ENCODE measurements around the gene CDC5L.
"Not testable (repeated sequence)": the region's sequence is repeated elsewhere in the genome, so short reads cannot be mapped to it uniquely, and the experiment has no call there.

The CDC5L gene

GRCh38 chr6:44410363-44410762, 22.9 kb downstream of the CDC5L start:
- FAIRE-seq (no peak), DNase-seq (ENCODE audit: low spot score) (no peak)

- FAIRE-seq: no peak
These were observed 23.6 kb downstream of the CDC5L start for GRCh38 chr6:44411141-44411540.

DNA sequence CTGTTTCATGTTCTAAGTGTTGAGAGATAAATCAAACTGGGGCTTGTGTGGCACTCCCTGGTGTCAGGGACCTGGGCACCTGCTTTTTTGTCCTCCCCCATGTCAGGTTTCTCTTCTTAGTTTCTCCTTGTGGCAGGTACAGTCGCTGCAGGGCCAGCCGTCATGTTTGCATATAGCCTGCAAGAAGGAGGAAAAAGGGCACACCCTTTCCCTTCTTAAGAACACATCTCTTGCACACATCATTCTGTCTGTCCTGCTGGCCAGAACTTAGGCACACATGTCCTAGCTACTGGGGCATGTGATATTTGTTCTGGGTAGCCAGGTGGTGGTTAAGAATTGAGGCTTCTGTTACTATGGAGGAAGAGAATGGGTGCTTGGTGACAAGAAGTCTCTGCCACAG, 27.9 kb downstream of the CDC5L start:
- FAIRE-seq (no peak), DNase-seq (ENCODE audit: low spot score) (no peak)

More at GRCh38 chr6:44411141-44411540, 23.6 kb downstream of the CDC5L start:
- no peak for DNase-seq (ENCODE audit: low spot score)

GRCh38 chr6:44415873-44416502, 28.5 kb downstream of the CDC5L start:
- no peak for FAIRE-seq
- no peak for DNase-seq (ENCODE audit: low spot score)

GRCh38 chr6:44422531-44422930, 35.0 kb downstream of the CDC5L start:
- DNase-seq (ENCODE audit: low spot score): no peak
- no peak for FAIRE-seq

DNA sequence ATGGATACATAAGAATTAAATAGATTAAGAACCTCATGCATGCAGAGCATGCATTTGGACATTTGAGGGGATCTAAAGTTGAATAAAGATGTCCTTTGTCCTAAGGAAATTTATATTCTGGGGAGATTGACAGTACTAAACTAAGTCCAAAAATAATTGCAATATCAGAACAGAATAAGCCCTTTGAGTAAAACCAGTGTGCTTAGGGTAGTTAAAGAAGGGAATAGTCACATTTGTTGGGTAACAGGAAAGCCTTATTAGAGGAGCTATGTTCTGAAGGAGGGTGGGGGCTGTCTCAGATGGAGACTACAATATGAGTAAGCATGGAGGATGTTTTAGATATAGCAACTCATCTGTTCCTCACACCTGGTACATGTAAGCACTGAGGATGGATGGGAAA, 35.8 kb downstream of the CDC5L start:
- DNase-seq (ENCODE audit: low spot score) (no peak), FAIRE-seq (no peak)

DNA sequence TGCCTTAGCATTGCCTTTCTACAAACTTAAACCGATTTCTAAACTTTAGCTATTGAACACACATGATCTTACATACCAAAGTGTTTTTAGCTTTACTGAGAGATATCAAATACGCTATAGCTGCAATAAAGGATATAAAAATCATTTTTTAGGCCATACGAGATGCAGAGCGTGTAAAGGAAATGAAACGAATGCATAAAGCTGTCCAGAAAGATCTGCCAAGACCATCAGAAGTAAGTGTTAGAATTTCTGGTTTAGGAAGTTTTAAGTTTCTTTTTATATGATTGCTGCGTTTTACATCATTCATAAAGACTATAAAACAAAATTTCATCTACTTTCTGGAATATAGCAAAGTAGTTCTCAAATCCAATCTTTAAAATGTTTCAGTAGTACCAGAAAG, 38.4 kb downstream of the CDC5L start:
- no peak for DNase-seq (ENCODE audit: low spot score)
- FAIRE-seq: no peak

- FAIRE-seq: no peak
- DNase-seq (ENCODE audit: low spot score): no peak
These were observed 41.2 kb downstream of the CDC5L start for GRCh38 chr6:44428682-44429081.

GRCh38 chr6:44430326-44430725, 42.8 kb downstream of the CDC5L start:
- FAIRE-seq (no peak), DNase-seq (ENCODE audit: low spot score) (peak; percentile 14)

GRCh38 chr6:44431118-44431725, 43.7 kb downstream of the CDC5L start:
- no peak for FAIRE-seq
- peak; percentile 46 for DNase-seq (ENCODE audit: low spot score)

- DNase-seq (ENCODE audit: low spot score) (no peak), FAIRE-seq (no peak)
These were observed 44.7 kb downstream of the CDC5L start for GRCh38 chr6:44432227-44432626.

GRCh38 chr6:44432726-44433125, 45.2 kb downstream of the CDC5L start:
- FAIRE-seq: no peak
- DNase-seq (ENCODE audit: low spot score): no peak

- FAIRE-seq (no peak), DNase-seq (ENCODE audit: low spot score) (no peak)
These were observed 48.0 kb downstream of the CDC5L start for GRCh38 chr6:44435500-44435899.

DNA sequence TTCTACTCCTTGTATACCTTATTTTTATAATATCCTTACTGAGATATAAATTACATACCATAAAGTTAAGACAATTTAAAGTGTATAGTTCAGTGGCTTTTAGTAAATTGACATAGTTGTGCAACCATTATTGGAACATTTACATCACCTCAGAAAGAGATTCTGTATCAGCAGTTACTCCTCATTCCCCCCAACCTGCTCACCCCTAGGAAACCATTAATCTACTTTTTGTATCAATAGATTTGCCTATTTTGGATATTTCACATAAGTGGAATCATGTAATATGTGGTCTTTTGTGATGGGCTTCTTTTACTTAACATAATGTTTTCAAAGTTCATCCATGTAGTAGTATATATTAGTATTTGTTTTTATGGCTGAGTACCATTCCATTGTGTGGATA, 51.3 kb downstream of the CDC5L start:
- no peak for FAIRE-seq
- DNase-seq (ENCODE audit: low spot score): no peak

- FAIRE-seq: no peak
- no peak for DNase-seq (ENCODE audit: low spot score)
These were observed 52.0 kb downstream of the CDC5L start for GRCh38 chr6:44439270-44440045.

DNA sequence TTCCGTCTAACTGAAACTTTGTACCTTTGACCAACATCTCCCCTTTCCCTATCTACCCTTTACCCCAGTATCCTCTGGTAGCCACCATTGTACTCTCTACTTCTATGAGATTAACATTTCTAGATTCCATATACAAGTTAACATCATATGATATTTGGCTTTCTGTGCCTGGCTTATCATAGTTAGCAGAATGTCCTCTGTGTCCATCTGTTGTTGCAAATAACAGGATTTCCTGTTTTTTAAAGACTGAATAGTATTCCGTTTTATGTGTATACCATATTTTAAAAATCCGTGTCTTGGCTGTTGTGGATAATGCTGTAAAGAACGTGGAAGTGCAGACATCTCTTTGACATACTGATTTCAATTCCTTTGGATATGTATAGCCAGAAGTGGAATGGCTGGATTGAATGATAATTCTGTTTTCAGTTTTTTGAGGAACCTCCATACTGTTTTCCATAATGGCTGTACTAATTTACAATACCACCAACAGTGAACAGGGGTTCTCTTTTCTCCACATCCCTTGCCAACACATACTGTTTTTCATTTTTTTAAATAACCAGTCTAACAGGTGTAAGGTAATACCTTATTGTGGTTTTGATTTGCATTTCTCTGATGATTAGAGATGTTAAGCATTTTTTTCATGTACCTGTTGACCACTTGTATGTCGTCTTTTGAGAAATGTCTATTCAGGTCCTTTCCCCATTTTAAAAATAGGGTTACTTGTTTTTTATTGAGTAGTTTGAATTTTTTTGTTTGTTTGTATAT, 53.8 kb downstream of the CDC5L start:
- no peak for FAIRE-seq
- DNase-seq (ENCODE audit: low spot score): no peak

DNA sequence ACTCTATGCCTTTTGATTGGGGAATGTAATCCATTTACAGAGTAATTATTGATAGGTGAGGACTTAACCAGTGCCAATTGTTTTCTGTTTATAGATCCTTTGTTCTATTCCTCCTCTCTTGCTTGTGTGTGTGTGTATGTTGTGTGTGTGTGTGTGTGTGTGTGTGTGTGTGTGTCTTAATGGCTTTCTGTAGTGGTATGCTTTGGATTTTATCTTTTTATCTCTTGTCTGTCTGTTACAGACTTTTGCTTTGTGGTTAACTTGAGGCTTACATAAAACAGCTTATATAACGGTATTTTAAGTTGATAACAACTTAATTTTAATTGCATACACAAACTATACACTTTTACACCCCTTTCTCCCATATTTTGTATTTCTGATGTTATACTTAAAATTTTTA, 54.7 kb downstream of the CDC5L start:
- DNase-seq (ENCODE audit: low spot score): no peak
- FAIRE-seq: no peak

GRCh38 chr6:44442833-44443444, 55.4 kb downstream of the CDC5L start:
- no peak for DNase-seq (ENCODE audit: low spot score)
- no peak for FAIRE-seq

DNA sequence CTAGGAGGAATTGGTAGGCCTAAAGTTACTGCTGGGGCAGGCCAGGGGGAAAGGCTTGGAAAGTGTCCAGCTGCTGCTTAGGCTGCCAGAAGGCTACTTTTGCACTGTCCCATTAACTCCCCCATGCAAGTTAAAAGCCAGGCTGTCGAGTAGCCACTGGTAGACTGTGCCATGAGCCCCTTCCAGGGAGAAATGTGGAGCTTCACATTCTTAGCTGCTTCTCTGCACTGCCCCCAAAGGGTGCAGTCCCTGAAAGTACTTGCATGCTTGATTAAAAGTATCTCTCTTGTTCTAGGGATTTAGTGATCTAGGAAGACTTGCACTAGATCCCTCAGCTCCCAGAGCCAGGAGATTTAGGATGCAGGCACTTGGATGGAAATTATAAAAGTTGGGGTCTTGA, 57.3 kb downstream of the CDC5L start:
- DNase-seq (ENCODE audit: low spot score): no peak
- no peak for FAIRE-seq

- no peak for DNase-seq (ENCODE audit: low spot score)
- no peak for FAIRE-seq
These were observed 59.3 kb downstream of the CDC5L start for GRCh38 chr6:44446626-44447300.

- FAIRE-seq; DNase-seq (ENCODE audit: low spot score): not testable (repeated sequence)
These were observed 61.7 kb downstream of the CDC5L start for GRCh38 chr6:44449181-44449580.
